Caco-2 (cell line): ENCODE measurements around the gene FOXL3. TPM values are rescaled to one million over a fixed set of nuclear protein-coding genes. Genes with fewer than 3 reads are reported as not detected.

Experiments used
- BruUV-seq: library from RNA; stranded (reverse); fragments of 400-500 nt; replicated peaks from 2 replicates; lab custom pipeline; 2021; lab: Mats Ljungman, UMichigan
- CTCF ChIA-PET: fragments of 300-600 bp; sonication (Branson Sonifier 250); formaldehyde crosslinking; loops from one replicate; lab custom pipeline; 2022; ENCODE audit warnings: antibody characterized with exemption; lab: Charles Lee
- POLR2A ChIA-PET: fragments of 300-600 bp; sonication (Branson Sonifier 250); formaldehyde crosslinking; loops from one replicate; lab custom pipeline; 2022; ENCODE audit warnings: antibody characterized with exemption; lab: Charles Lee
- DNase-seq, 2 experiments: peaks; one replicate each; pipeline versions ENCODE4 v3.0.0 to v3.0.0-alpha.2; 2020 to 2022
- H3K27me3 ChIP-seq: replicated peaks from 2 replicates; pipeline ENCODE4 v1.6.0; 2011; ENCODE audit warnings: low read length; ENCODE audit not compliant: control insufficient read depth, insufficient read depth
- H3K36me3 ChIP-seq: 2 replicates; pipeline ENCODE4 v1.5.1; 2011; ENCODE audit warnings: low read length; ENCODE audit not compliant: control insufficient read depth, insufficient read depth
- H3K4me1 ChIP-seq: fragments of 250-450 bp; sonication (Bioruptor Pico); 2 replicates; pipeline ENCODE4 v1.5.1; 2020; ENCODE audit warnings: mild to moderate bottlenecking
- H3K4me3 ChIP-seq: 2 replicates; pipeline ENCODE4 v1.5.1; 2011; ENCODE audit warnings: low read depth, mild to moderate bottlenecking, control low read depth, low read length
- H3K9me3 ChIP-seq: fragments of 250-450 bp; sonication (Bioruptor Pico); 2 replicates; pipeline ENCODE4 v1.5.1; 2020; ENCODE audit warnings: mild to moderate bottlenecking, moderate library complexity
- H3K27ac Mint-ChIP-seq: one replicate; pipeline ENCODE4 v1.8.0; 2022; ENCODE audit warnings: mixed read lengths; ENCODE audit not compliant: unreplicated experiment
- H3K27me3 Mint-ChIP-seq: one replicate; pipeline ENCODE4 v1.8.0; 2022; ENCODE audit warnings: mixed read lengths; ENCODE audit not compliant: insufficient read depth, unreplicated experiment
- H3K36me3 Mint-ChIP-seq: one replicate; pipeline ENCODE4 v1.8.0; 2022; ENCODE audit warnings: mild to moderate bottlenecking, mixed read lengths; ENCODE audit not compliant: insufficient read depth, unreplicated experiment
- H3K4me1 Mint-ChIP-seq: one replicate; pipeline ENCODE4 v1.8.0; 2022; ENCODE audit warnings: low read depth, mixed read lengths; ENCODE audit not compliant: unreplicated experiment
- H3K4me3 Mint-ChIP-seq: one replicate; pipeline ENCODE4 v1.8.0; 2022; ENCODE audit warnings: mild to moderate bottlenecking, moderate library complexity, mixed read lengths; ENCODE audit not compliant: unreplicated experiment
- H3K9me3 Mint-ChIP-seq: one replicate; pipeline ENCODE4 v1.8.0; 2022; ENCODE audit warnings: mixed read lengths; ENCODE audit not compliant: unreplicated experiment
- CTCF ChIP-seq, 2 experiments: fragments of 200-600 bp in 1 of 2; IDR thresholded peaks; 1 replicate in 1 of 2; 2 replicates in 1 of 2; pipeline versions ENCODE4 v1.5.1 to v1.8.0; 2011 to 2022; ENCODE audit warnings: antibody characterized with exemption in 1 of 2, control low read depth in 1 of 2, inconsistent platforms in 1 of 2, low read depth in 1 of 2, low read length in 1 of 2, mild to moderate bottlenecking in 1 of 2, moderate library complexity in 1 of 2; ENCODE audit not compliant: insufficient read depth in 1 of 2, severe bottlenecking in 1 of 2, unreplicated experiment in 1 of 2
- intact Hi-C: fragments of 100-400 bp; cut with micrococcal nuclease; formaldehyde crosslinking; loops from one replicate; pipeline ENCODE4 v1.10.0; 2022; ENCODE audit not compliant: unreplicated experiment
- total RNA-seq: library from RNA; stranded (reverse); gene quantifications from 2 replicates; pipeline ENCODE4 v1.2.3, GENCODE V29; 2022

Gene FOXL3
- total RNA-seq, 1 experiment from 2014 or later, result not detected

GRCh38 chr7:338295-339061, 48.5 kb downstream of the FOXL3 start:
- H3K4me1 ChIP-seq, result peaks cover 54% of the 10 kb centered on the region
- Mint-ChIP-seq H3K27me3 (no peaks in the 10 kb centered on the region), H3K9me3 (peaks cover 12% of the 10 kb centered on the region), H3K4me3 (no peak overlapping the region), H3K4me1 (peaks cover 53% of the 10 kb centered on the region), H3K27ac (no peak overlapping the region), H3K36me3 (peaks cover 11% of the 10 kb centered on the region)
- BruUV-seq, result no TSS peak
- DNase-seq, result no peak
- CTCF ChIA-PET, result no interaction called here
- no peaks in the 10 kb centered on the region for H3K27me3 ChIP-seq
- TF ChIP-seq CTCF (IDR thresholded peaks at IDR 0.05; ENCODE audit: insufficient read depth in 1 of 2, low read depth in 1 of 2, low read length in 1 of 2, severe bottlenecking in 1 of 2, unreplicated experiment in 1 of 2), result no peak
- POLR2A ChIA-PET, result interaction anchor here (1.0 kb wide), 1 partner anchor 165 kb away, joined by 3 read pairs; no protein-coding TSS in a partner anchor
- H3K4me3 ChIP-seq, result no peak overlapping the region
- no peaks in the 10 kb centered on the region for H3K9me3 ChIP-seq
- intact Hi-C loops, result no loop called here
- no peaks in the 10 kb centered on the region for H3K36me3 ChIP-seq

- no peak for DNase-seq
- BruUV-seq, result no TSS peak
- H3K27me3 ChIP-seq, result no peaks in the 10 kb centered on the region
- intact Hi-C loops, result no loop called here
- H3K4me3 ChIP-seq, result no peak overlapping the region
- CTCF ChIA-PET, result no interaction called here
- Mint-ChIP-seq H3K27ac (peak overlapping the region; percentile 9), H3K9me3 (peaks cover 12% of the 10 kb centered on the region), H3K4me1 (peaks cover 57% of the 10 kb centered on the region), H3K36me3 (peaks cover 15% of the 10 kb centered on the region), H3K4me3 (no peak overlapping the region), H3K27me3 (no peaks in the 10 kb centered on the region)
- POLR2A ChIA-PET, result interaction anchor here (1.0 kb wide), 1 partner anchor 165 kb away, joined by 3 read pairs; no protein-coding TSS in a partner anchor
- no peaks in the 10 kb centered on the region for H3K36me3 ChIP-seq
- H3K9me3 ChIP-seq, result no peaks in the 10 kb centered on the region
- peaks cover 60% of the 10 kb centered on the region for H3K4me1 ChIP-seq
- no peak for TF ChIP-seq CTCF (IDR thresholded peaks at IDR 0.05; ENCODE audit: insufficient read depth in 1 of 2, low read depth in 1 of 2, low read length in 1 of 2, severe bottlenecking in 1 of 2, unreplicated experiment in 1 of 2)
Measured at GRCh38 chr7:339062-339342, 49.0 kb downstream of the FOXL3 start.

GRCh38 chr7:339696-340095, 49.7 kb downstream of the FOXL3 start:
- intact Hi-C loops, result no loop called here
- Histone ChIP-seq H3K4me3 (no peak overlapping the region), H3K27me3 (no peaks in the 10 kb centered on the region), H3K36me3 (no peaks in the 10 kb centered on the region), H3K4me1 (peaks cover 66% of the 10 kb centered on the region), H3K9me3 (no peaks in the 10 kb centered on the region)
- no TSS peak for BruUV-seq
- no peaks in the 10 kb centered on the region for H3K27me3 Mint-ChIP-seq
- no peak overlapping the region for H3K4me3 Mint-ChIP-seq
- CTCF ChIA-PET, result no interaction called here
- H3K9me3 Mint-ChIP-seq, result peaks cover 6% of the 10 kb centered on the region
- POLR2A ChIA-PET, result interaction anchor here (1.0 kb wide), 1 partner anchor 164 kb away, joined by 3 read pairs; no protein-coding TSS in a partner anchor
- TF ChIP-seq CTCF (IDR thresholded peaks at IDR 0.05; ENCODE audit: insufficient read depth in 1 of 2, low read depth in 1 of 2, low read length in 1 of 2, severe bottlenecking in 1 of 2, unreplicated experiment in 1 of 2), result no peak
- no peak for DNase-seq
- H3K4me1 Mint-ChIP-seq, result peaks cover 57% of the 10 kb centered on the region
- H3K27ac Mint-ChIP-seq, result peak overlapping the region; percentile 9
- H3K36me3 Mint-ChIP-seq, result peaks cover 12% of the 10 kb centered on the region
